Adipose tissue (tissue), 3 donors: ENCODE data around the gene SMPDL3B. TPM values are rescaled to one million over a fixed set of nuclear protein-coding genes. Genes with fewer than 3 reads are reported as not detected.

Experiments used
- H3K27ac ChIP-seq: one replicate; pipeline ENCODE4 v1.5.1; 2013; ENCODE audit warnings: low read depth, low read length
- WGBS, 3 donors: extraction: QIAGEN DNeasy Blood & Tissue Kit; methylation state at CpG; one replicate each; pipeline ENCODE4 v1.1.7; 2013; 5-methylcytosine and 5-hydroxymethylcytosine counted together
- polyA plus RNA-seq, 3 donors: library from polyadenylated mRNA; stranded (reverse); fragments of 200-250 nt; gene quantifications; one replicate each; pipeline ENCODE4 v1.2.3, GENCODE V29; 2013
- donor health status: healthy with polysubstance abuse.
- donor health status: Bipolar disorder and iron deficiency.
- donor health status: healthy.

The SMPDL3B gene
- polyA plus RNA-seq, 3 donors = 1.0 to 20.3 (median 1.1) TPM

GRCh38 chr1:27936370-27936769 is 1.6 kb downstream of the SMPDL3B start:
- H3K27ac ChIP-seq = no peak overlapping the region
- WGBS, 3 donors = 66 to 96% (median 90%) methylated on average over 5 of the region's 5 CpGs

DNA sequence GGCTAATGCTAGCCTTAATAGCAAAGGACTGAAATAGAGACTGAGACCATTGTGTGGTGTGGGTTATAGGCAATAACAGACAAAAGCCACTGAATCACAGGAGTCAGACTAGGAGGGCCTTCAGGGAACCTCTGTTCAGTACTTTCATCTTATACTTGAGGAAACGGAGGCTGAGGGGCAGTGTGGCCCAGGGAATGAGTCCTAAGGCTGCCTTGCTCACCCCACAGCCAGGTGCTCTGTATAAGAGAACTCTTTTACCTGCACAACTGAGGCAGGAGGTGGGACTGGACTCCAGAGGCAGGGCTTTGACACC is 2.7 kb downstream of the SMPDL3B start:
- WGBS, 3 donors = 78 to 93% (median 83%) methylated on average over 1 of the region's 1 CpG
- H3K27ac ChIP-seq = no peak overlapping the region

DNA sequence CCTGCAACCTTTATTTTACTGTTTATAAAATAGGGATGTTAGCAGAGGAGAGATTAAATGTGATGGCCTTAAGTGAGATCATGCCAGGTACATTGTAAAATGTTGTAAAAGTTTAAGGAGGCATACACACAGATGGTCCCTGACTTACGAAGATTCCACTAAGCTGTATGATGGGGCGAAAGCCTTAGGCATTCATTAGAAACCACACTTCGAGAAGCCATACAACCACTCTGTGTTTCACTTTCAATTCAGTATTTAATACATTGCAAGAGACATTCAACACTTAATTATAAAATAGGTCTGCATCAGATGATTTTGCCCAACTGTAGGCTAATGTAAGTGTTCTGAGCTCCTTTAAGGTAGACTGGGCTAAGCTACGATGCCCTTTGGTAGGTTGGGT is 3.7 kb downstream of the SMPDL3B start:
- 86 to 92% (median 87%) methylated on average over 4 of the region's 4 CpGs for WGBS, 3 donors
- H3K27ac ChIP-seq = no peak overlapping the region

DNA sequence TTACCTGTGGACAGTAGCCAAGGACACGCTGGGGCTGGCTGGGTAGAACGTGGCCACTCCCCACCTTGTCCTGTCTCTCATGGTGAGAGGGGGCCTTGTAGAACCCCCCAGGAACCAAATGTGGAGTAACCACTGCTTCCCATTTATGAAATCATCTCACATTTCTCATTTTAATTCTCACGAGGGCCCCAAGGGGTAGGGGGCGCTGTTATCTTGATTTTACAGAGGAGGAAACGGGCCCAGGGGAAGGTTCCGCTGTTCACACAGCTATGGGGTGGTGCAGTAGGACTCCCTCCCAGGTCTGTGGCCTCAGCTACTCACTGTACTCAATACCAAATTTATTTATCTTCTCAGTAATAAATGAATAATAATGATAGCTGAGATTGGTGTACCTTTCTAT is 5.5 kb downstream of the SMPDL3B start:
- WGBS, 3 donors = 23 to 50% (median 29%) methylated on average over 6 of the region's 6 CpGs
- no peak overlapping the region for H3K27ac ChIP-seq

GRCh38 chr1:27940870-27941560 is 6.2 kb downstream of the SMPDL3B start:
- WGBS, 3 donors = 91 to 93% (median 91%) methylated on average over 9 of the region's 9 CpGs
- no peak overlapping the region for H3K27ac ChIP-seq

DNA sequence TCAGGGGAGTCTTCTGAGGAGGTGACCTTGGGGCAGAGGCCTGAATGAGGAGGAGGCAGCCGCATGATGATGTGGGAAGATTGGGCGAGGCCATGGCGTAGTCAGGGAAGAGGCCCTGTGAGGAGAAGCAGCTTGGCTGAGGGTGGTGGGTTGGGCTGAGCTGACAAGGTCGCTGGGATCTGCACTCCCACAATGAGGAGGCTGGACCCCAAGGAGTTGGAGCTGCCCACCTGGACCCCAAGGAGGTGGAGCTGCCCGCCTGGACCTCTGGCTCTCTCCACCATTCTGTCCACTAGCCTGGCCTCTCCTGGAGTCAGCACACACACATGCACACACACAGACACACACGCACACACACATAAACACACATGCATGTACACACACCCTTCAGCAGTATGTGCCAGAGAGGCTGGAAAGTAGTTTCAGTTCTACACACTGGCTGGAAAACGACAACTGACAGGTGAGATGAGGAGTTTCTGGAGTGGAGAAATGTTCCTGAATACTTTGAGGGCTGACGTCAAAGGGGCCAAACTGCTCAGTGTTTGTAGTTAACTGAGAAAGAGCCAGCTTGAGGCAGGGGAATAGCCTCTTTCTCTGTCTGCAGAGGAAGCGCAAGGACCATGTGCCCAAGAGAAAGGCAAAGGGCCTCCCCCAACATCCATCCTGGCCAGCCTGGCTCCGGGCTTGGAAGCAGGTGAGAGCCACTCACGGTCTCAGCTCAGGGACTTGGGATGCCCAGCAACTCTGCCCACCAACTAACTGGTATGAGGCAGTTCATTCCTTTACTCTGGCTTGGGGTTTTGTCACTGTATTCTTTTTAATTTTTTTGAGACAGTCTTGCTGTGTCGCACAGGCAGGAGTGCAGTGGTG is 7.1 kb downstream of the SMPDL3B start:
- H3K27ac ChIP-seq = no peak overlapping the region
- 78 to 84% (median 81%) methylated on average over 12 of the region's 12 CpGs for WGBS, 3 donors

DNA sequence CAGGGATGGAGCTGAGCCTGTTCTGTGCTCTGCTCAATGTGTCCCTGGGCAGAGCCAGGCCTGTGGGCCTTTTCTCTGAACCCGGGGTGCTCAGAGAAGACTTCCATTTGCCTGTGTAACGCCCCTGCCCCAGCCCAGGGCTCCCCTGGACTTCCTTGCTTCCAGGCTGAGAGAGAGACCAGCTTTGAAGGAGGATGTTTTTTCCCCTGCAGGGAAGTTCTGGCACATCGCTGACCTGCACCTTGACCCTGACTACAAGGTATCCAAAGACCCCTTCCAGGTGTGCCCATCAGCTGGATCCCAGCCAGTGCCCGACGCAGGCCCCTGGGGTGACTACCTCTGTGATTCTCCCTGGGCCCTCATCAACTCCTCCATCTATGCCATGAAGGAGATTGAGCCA is 10.2 kb downstream of the SMPDL3B start:
- WGBS, 3 donors = 87 to 97% (median 92%) methylated on average over 5 of the region's 5 CpGs

DNA sequence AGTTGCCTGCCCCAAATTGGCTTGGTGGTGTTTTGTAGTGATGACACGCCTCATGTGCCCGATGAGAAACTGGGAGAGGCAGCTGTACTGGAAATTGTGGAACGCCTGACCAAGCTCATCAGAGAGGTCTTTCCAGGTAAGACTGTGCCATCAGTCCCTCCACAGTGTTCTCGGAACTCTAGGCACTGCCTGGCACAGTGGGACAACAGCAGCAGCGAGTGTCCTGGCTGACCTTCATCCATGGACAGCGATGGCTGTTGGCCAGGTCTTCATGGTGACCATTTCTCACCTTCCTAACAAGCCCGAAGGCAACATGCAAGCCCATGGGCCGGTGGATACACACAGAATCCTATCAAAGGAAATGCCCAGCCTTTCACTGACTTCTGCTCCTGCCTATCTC is 14.2 kb downstream of the SMPDL3B start:
- no peak overlapping the region for H3K27ac ChIP-seq
- 89 to 92% (median 90%) methylated on average over 8 of the region's 8 CpGs for WGBS, 3 donors

More for the DNA sequence above, 10.2 kb downstream of the SMPDL3B start:
- H3K27ac ChIP-seq = no peak overlapping the region

- H3K27ac ChIP-seq = no peak overlapping the region
- WGBS, 3 donors = 57 to 75% (median 58%) methylated on average over 3 of the region's 3 CpGs
Measured at GRCh38 chr1:27951396-27951795, 16.6 kb downstream of the SMPDL3B start.

- H3K27ac ChIP-seq = no peak overlapping the region
- WGBS, 3 donors = 50 to 64% (median 54%) methylated on average over 3 of the region's 3 CpGs
Measured at GRCh38 chr1:27952147-27952546, 17.3 kb downstream of the SMPDL3B start.

GRCh38 chr1:27954186-27954585 is 19.4 kb downstream of the SMPDL3B start:
- H3K27ac ChIP-seq = no peak overlapping the region
- WGBS, 3 donors = 92 to 94% (median 93%) methylated on average over 10 of the region's 10 CpGs

GRCh38 chr1:27955076-27955475 is 20.3 kb downstream of the SMPDL3B start:
- WGBS, 3 donors = 86 to 87% (median 86%) methylated on average over 6 of the region's 6 CpGs
- no peak overlapping the region for H3K27ac ChIP-seq

DNA sequence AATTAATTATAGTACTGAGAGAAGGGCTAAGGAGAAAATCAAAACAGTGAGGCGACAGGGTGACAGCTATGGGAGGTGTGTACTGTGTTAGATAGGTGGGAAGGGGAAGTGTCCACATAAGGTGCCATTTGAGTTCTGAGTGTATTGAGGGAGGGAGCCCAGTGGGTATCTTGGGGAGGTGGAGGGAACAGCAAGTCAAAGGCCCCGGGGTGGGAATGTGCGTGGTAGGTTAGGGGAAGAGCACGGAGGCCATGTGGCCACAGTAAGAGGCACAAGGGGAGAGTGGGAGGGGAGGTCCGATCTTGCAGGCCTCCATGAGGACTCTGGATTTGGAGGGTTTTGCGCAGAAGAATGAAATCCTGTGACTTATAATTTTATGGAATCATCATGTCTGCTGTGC is 22.0 kb downstream of the SMPDL3B start:
- no peak overlapping the region for H3K27ac ChIP-seq
- 73 to 86% (median 83%) methylated on average over 6 of the region's 6 CpGs for WGBS, 3 donors

DNA sequence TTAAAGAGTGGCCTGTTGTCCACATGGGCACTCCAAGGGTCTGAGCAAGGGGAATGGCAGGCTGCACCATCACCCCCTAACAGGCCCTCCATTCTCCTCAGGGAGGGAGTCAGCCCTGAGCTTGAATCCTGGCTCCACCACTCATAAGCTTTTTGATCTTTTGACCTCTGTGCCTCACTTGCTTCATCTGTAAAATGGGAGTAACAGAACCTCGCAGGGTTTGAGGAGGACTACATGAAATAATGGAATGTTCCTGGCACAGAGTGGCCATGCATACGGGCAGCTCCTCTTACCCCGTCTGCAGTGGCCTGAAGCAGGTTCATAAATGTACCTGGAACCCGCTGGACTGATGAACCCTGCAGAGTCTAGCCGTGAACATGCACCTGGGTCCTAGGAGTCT is 22.9 kb downstream of the SMPDL3B start:
- WGBS, 3 donors = 82 to 96% (median 94%) methylated on average over 5 of the region's 5 CpGs

DNA sequence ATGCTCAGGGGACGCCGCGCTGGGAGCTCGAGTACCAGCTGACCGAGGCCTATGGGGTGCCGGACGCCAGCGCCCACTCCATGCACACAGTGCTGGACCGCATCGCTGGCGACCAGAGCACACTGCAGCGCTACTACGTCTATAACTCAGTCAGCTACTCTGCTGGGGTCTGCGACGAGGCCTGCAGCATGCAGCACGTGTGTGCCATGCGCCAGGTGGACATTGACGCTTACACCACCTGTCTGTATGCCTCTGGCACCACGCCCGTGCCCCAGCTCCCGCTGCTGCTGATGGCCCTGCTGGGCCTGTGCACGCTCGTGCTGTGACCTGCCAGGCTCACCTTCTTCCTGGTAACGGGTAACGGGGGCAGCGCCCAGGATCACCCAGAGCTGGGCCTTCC is 23.7 kb downstream of the SMPDL3B start:
- 96% methylated on average over 26 of the region's 26 CpGs for WGBS, 3 donors
- H3K27ac ChIP-seq = no peak overlapping the region

More for the DNA sequence above, 22.9 kb downstream of the SMPDL3B start:
- no peak overlapping the region for H3K27ac ChIP-seq

DNA sequence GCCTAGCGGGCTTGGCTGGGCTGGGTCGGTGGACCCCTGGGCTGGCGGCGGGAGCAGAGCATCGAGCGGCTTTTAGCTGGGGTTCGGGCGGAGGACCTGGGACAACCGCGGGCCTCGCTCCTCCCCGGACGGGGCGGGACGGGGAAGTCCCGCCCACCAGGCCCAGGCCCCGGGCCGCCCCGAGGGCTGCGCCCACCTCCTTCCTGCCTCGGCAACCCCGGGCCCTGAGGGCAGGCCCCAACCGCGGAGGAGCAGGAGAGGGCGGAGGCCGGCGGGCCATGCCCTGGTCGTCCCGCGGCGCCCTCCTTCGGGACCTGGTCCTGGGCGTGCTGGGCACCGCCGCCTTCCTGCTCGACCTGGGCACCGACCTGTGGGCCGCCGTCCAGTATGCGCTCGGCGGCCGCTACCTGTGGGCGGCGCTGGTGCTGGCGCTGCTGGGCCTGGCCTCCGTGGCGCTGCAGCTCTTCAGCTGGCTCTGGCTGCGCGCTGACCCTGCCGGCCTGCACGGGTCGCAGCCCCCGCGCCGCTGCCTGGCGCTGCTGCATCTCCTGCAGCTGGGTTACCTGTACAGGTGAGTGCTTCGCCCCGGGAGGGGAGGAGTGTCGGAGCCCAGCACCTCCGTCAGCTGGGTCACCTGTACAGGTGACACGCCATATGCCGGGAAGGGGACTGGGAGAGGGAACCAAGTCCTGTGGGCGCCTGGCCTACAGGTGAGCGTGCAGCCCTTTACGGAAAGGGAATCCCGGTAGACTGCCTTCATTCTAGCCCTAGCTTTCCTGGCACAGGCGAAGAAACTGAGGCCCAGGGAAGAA is 25.2 kb downstream of the SMPDL3B start, which contains the start of gene XKR8:
Gene XKR8 (plus strand): TSS at position 182 of the 812 bp plus-strand sequence. CDS start 97 bp downstream, at position 279.
- H3K27ac ChIP-seq = peak within 1 kb of the TSS; percentile 82
- 2 to 4% (median 3%) methylated on average over 59 to 68 of the region's 68 CpGs for WGBS, 3 donors

- 39 to 67% (median 58%) methylated on average over 13 of the region's 13 CpGs for WGBS, 3 donors
Measured at GRCh38 chr1:27960762-27961645, 26.2 kb downstream of the SMPDL3B start.

DNA sequence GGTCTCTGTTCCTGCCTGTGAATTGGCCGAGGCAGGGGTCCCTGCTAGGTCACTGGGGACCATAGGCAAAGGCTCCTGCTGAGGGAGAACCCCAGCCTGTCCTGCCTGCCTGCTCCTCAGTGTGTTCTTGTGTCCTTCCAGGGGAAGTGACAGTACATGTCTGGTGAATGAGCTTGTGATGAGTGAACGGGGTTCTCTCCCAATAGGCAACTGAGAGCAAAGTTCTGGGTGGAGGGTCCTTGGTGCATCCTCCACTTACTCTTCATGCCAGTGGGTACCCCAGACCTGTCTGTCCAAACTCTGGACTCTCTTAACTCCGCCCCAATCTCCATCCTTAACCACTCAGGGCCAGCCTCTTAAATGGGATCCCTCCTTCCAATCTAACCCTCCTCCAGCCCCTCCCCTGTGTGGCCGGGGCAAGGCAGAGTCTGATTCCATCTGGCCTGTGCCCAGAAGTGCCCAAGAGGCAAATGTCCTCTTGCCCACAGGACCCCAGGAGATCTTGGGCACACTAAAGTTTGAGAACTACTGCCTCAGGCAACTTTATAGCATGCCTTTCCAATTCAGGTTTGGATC is 26.9 kb downstream of the SMPDL3B start:
- H3K27ac ChIP-seq = no peak overlapping the region

More at GRCh38 chr1:27960762-27961645, 26.2 kb downstream of the SMPDL3B start:
- no peak overlapping the region for H3K27ac ChIP-seq

More for the DNA sequence above, 26.9 kb downstream of the SMPDL3B start:
- 57 to 60% (median 60%) methylated on average over 4 of the region's 4 CpGs for WGBS, 3 donors
